ENCODE data around the gene KRTAP4-7. TPM values are rescaled to one million over a fixed set of nuclear protein-coding genes. Genes with fewer than 3 reads are reported as not detected.
"Not testable (repeated sequence)": the region's sequence is repeated elsewhere in the genome, so short reads cannot be mapped to it uniquely, and the experiment has no call there.

The KRTAP4-7 gene
- not detected for total RNA-seq
- not detected for polyA plus RNA-seq
- long read RNA-seq, donor 1: 0 reads
- long read RNA-seq, donor 2: 0 reads
- long read RNA-seq, donor 3: 0 reads
- long read RNA-seq, donor 4: 0 reads
- long read RNA-seq, donor 5: 0 reads
- long read RNA-seq, donor 6: 0 reads
- long read RNA-seq, donor 7: 0 reads
- long read RNA-seq, donor 8: 0 reads
- long read RNA-seq, donor 9: 0 reads
- long read RNA-seq, donor 10: 0 reads

DNA sequence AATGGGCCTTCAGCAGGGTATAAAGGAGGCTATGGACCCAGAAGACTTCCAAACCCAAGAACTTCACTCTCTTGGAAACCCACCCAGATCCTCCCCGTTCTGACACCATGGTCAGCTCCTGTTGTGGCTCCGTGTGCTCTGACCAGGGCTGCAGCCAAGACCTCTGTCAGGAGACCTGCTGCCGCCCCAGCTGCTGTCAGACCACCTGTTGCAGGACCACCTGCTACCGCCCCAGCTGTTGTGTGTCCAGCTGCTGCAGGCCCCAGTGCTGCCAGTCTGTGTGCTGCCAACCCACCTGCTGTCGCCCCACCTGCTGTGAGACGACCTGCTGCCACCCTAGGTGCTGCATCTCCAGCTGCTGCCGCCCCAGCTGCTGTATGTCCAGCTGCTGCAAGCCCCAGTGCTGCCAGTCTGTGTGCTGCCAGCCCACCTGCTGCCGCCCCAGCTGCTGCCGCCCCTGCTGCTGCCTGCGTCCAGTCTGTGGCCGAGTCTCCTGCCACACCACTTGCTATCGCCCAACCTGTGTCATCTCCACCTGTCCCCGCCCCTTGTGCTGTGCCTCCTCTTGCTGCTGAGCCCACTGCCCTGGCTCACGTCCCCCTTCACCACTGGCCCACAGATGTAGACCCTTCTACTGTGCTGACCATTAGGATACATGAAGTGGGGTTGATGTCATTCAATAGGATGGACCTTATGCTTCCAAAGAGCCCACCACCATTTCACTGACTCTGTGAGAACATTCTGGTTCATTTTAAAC is at the start of gene KRTAP4-7:
Gene KRTAP4-7, plus strand, starts transcription at position 51 of the 757 bp plus-strand sequence. Its CDS starts 57 bp downstream, at position 108.
- H3K4me1 ChIP-seq (replicated peaks in 1 of 2); H3K4me3 ChIP-seq; DNase-seq; H3K36me3 ChIP-seq (replicated peaks in 1 of 2); H3K27ac ChIP-seq; H3K9me3 ChIP-seq (replicated peaks in 1 of 3); H3K27me3 ChIP-seq; intact Hi-C loops (cut with DNase I): not testable (repeated sequence)
- WGBS, 4 donors: 71 to 81% (median 74%) methylated on average over 5 to 14 of the region's 14 CpGs

DNA sequence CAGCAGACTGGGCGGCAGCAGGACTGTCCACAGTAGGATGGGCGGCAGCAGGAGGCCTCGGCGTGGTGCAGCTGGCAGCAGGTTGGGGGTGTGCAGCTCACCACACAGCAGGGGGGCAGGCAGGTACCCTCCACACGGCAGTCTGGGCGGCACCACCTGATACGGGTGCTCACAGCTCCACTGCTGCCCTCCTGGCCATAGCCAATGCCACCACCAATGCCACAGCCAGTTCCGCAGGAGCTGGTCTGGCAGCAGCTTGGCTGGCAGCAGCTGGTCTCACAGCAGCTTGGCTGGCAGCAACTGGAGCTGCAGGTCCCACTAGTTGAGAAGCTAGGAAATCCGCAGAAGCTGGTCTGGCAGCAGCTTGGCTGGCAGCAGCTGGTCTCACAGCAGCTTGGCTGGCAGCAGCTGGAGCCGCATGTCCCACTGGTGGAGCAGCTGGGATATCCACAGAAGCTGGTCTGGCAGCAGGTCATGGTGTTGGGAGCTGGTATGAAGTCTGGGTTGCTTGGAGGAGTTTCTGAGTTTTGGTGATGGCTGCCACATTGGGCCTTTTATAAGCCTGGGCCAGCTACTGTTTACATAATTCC is 49.5 kb upstream of the KRTAP4-7 start, which contains the start of gene KRTAP1-3:
Gene KRTAP1-3, minus strand, starts transcription at position 529 of the 590 bp plus-strand sequence. Its CDS starts 53 bp downstream, at position 476.
- H3K36me3 ChIP-seq (replicated peaks in 1 of 2); H3K4me3 ChIP-seq; H3K27ac ChIP-seq; H3K27me3 ChIP-seq; H3K9me3 ChIP-seq (replicated peaks in 1 of 3); H3K4me1 ChIP-seq (replicated peaks in 1 of 2); DNase-seq; intact Hi-C loops (cut with DNase I): not testable (repeated sequence)
- WGBS, 4 donors: 81 to 91% (median 87%) methylated on average over 4 to 10 of the region's 10 CpGs

DNA sequence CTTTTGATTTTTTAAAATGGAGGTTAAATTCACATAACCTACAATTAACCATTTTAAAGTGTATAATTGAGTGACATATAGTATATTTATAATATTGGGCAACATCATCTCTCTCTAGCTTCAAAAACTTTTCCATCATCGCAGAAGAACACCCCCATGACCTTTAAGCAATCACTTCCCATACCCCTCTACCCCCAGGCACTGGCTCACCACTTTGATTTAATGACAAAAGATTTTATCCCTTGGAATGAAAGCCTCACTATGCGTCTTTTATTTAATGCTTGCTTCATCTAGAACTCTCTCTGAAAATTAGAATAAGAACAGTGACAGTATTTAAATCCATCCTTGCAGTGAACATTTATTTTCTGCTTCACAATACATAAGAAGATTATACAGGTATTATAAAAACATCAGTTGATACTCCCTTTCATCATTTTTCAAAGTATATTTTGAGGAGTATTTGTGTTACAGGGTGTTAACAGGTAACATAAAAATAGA is 46.0 kb upstream of the KRTAP4-7 start:
- Histone ChIP-seq H3K27ac (no peak overlapping the region), H3K4me1 (replicated peaks in 1 of 2) (no peaks in the 10 kb centered on the region), H3K36me3 (replicated peaks in 1 of 2) (no peaks in the 10 kb centered on the region), H3K9me3 (replicated peaks in 1 of 3) (no peaks in the 10 kb centered on the region), H3K4me3 (no peak overlapping the region), H3K27me3 (no peaks in the 10 kb centered on the region)
- DNase-seq: no peak
- intact Hi-C loops (cut with DNase I): no loop called here
- WGBS, 4 donors: 65 to 86% (median 79%) methylated on average over 2 of the region's 2 CpGs
- TF ChIP-seq, protein P1, sequence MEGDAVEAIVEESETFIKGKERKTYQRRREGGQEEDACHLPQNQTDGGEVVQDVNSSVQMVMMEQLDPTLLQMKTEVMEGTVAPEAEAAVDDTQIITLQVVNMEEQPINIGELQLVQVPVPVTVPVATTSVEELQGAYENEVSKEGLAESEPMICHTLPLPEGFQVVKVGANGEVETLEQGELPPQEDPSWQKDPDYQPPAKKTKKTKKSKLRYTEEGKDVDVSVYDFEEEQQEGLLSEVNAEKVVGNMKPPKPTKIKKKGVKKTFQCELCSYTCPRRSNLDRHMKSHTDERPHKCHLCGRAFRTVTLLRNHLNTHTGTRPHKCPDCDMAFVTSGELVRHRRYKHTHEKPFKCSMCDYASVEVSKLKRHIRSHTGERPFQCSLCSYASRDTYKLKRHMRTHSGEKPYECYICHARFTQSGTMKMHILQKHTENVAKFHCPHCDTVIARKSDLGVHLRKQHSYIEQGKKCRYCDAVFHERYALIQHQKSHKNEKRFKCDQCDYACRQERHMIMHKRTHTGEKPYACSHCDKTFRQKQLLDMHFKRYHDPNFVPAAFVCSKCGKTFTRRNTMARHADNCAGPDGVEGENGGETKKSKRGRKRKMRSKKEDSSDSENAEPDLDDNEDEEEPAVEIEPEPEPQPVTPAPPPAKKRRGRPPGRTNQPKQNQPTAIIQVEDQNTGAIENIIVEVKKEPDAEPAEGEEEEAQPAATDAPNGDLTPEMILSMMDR (IDR thresholded peaks at IDR 0.05): no peak
- TF ChIP-seq POLR2A (IDR thresholded peaks at IDR 0.05): no peak

DNA sequence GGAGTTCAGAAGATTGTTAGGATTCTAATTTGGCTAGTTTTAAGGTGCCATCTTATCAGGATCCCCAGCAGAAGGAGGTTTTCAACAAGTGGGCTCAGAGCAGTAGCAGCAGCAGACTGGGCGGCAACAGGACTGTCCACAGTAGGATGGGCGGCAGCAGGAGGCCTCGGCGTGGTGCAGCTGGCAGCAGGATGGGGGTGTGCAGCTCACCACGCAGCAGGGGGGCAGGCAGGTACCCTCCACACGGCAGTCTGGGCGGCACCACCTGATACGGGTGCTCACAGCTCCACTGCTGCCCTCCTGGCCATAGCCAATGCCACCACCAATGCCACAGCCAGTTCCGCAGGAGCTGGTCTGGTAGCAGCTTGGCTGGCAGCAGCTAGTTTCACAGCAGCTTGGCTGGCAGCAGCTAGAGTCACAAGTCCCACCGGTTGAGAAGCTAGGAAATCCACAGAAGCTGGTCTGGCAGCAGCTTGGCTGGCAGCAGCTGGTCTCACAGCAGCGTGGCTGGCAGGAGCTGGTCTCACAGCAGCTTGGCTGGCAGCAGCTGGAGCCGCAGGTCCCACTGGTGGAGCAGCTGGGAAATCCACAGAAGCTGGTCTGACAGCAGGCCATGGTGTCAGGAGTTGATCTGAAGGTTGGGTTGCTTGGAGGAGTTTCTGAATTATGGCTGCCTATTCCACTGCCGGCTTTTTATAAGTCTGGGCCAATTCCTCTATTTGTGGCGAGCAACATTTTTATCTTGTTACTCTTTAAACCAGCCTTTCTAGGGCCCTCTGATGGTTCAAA is 43.0 kb upstream of the KRTAP4-7 start, which contains the start of gene KRTAP1-1:
Gene KRTAP1-1, minus strand, starts transcription at position 668 of the 789 bp plus-strand sequence. Its CDS starts 53 bp downstream, at position 615.
- intact Hi-C loops (cut with DNase I); H3K4me3 ChIP-seq; H3K9me3 ChIP-seq (replicated peaks in 1 of 3); H3K4me1 ChIP-seq (replicated peaks in 1 of 2); H3K27me3 ChIP-seq; H3K27ac ChIP-seq; H3K36me3 ChIP-seq (replicated peaks in 1 of 2): not testable (repeated sequence)
- DNase-seq: peak in 1 of 7 donors; percentile 54
- WGBS, 4 donors: 73 to 82% (median 80%) methylated on average over 8 to 13 of the region's 14 CpGs

DNA sequence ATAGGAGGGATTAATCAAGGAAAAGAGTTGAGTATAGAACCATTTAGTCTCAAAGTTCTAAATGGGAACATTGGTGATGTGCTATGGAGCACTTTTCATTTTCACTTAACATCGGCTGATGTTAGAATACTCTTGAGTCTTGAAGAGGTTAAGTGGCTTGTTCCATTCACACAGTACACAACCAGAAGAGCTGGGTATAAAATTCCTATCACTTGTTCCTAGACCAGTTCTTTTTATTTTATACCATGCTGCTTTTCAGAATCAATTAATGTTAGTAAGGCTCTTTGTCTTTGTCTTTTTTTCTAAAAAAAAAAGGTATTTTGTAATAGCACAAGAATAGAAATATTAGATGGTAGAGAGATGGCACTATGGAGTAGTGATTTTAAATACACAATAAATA is 41.0 kb upstream of the KRTAP4-7 start:
- Histone ChIP-seq H3K36me3 (replicated peaks in 1 of 2) (no peaks in the 10 kb centered on the region), H3K4me3 (no peak overlapping the region), H3K27ac (no peak overlapping the region), H3K9me3 (replicated peaks in 1 of 3) (no peaks in the 10 kb centered on the region), H3K27me3 (no peaks in the 10 kb centered on the region), H3K4me1 (replicated peaks in 1 of 2) (no peaks in the 10 kb centered on the region)
- DNase-seq: no peak
- no peak for TF ChIP-seq POLR2A (IDR thresholded peaks at IDR 0.05)
- TF ChIP-seq, protein P1 (IDR thresholded peaks at IDR 0.05): no peak
- intact Hi-C loops (cut with DNase I): no loop called here
- WGBS, 4 donors: 93 to 100% (median 97%) methylated on average over 1 of the region's 1 CpG

DNA sequence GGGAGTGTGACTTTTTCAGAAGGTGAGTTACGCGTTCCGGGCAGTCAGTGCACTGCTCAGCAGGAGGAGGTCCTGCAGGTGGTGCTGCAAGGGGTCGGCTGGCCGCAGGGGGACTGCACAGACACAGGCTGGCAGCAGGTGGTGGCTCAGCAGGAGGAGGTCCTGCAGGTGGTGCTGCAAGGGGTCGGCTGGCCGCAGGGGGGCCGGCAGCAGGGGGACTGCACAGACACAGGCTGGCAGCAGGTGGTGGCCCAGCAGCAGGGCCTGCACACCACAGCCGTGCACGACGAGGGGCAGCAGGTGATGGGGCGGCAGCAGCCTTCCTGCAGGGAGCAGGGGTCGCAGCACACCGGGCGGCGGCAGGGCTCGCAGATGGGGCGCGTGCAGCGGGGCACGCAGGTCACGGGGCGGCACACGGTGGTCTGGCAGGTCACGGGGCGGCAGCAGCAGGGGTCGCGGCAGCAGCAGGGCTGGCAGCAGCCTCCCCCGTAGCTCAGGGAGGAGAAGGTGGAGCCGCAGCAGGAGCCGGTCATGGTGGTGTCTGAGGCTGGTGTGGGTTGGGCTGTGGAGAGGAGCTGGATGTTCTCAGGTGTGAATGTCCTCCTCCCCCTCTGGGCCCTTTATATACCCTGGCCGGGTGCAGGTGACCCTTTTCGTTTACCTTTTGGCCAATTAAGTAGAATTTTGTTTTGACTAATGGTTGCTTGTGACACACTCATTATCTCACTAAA is 37.0 kb upstream of the KRTAP4-7 start, which contains the start of gene KRTAP2-1:
Gene KRTAP2-1, minus strand, starts transcription at position 582 of the 731 bp plus-strand sequence. Its CDS starts 49 bp downstream, at position 533.
- DNase-seq; H3K36me3 ChIP-seq (replicated peaks in 1 of 2); H3K4me1 ChIP-seq (replicated peaks in 1 of 2); H3K4me3 ChIP-seq; H3K27me3 ChIP-seq; H3K9me3 ChIP-seq (replicated peaks in 1 of 3); H3K27ac ChIP-seq; intact Hi-C loops (cut with DNase I): not testable (repeated sequence)
- WGBS, 4 donors: 56 to 68% (median 59%) methylated on average over 5 to 10 of the region's 33 CpGs

All from adrenal gland (tissue), 19 donors.